ENCODE data around the gene AMBRA1. TPM values are rescaled to one million over a fixed set of nuclear protein-coding genes. Genes with fewer than 3 reads are reported as not detected.

Gene AMBRA1
- total and polyA plus RNA-seq, 2 donors (not counting 3 experiments of a cell fraction or from before 2014, with no cell fraction given) = 18.4 to 32.4 TPM

- Histone ChIP-seq H3K4me3 (replicated peaks in 1 of 3; ENCODE audit: insufficient read depth in 1 of 3, low read depth in 1 of 3, low read length in 3 of 3) (no peak overlapping the region), H3K9me3 (replicated peaks; ENCODE audit: control insufficient read depth, insufficient read depth, low read length) (no peaks in the 10 kb centered on the region), H4K20me1 (replicated peaks; ENCODE audit: control insufficient read depth, extremely low read depth, insufficient read depth, low read length) (no peaks in the 10 kb centered on the region), H3K36me3 (ENCODE audit: control insufficient read depth in 2 of 2, extremely low read depth in 1 of 2, insufficient read depth in 2 of 2, low read length in 2 of 2) (no peaks in the 10 kb centered on the region), H3K27ac (ENCODE audit: insufficient read depth, low read depth, low read length) (no peak overlapping the region), H3K4me1 (ENCODE audit: control insufficient read depth, extremely low read depth, insufficient read depth, low read length) (peaks cover 7% of the 10 kb centered on the region), H3K9me1 (replicated peaks; ENCODE audit: control insufficient read depth, extremely low read depth, insufficient read depth, low read length) (no peaks in the 10 kb centered on the region), H3K9ac (replicated peaks; ENCODE audit: extremely low read depth, insufficient read depth, low read length) (no peak overlapping the region), H2AFZ (ENCODE audit: low read depth, low read length) (no peak overlapping the region), H3K27me3 (ENCODE audit: control insufficient read depth in 2 of 2, insufficient read depth in 2 of 2, low read length in 2 of 2) (no peaks in the 10 kb centered on the region), H3K4me2 (ENCODE audit: insufficient read depth, low read length) (no peak overlapping the region), H3K79me2 (ENCODE audit: control insufficient read depth, insufficient read depth, low read length) (no peaks in the 10 kb centered on the region)
- dilution Hi-C loops (cut with MboI; ENCODE audit: extremely low pct_ligation_motif_present, low sequenced_read_pairs) (no loop called here), intact Hi-C loops (cut with micrococcal nuclease) (no loop called here)
- no TSS peak for BruUV-seq (replicated peaks)
- POLR2A ChIA-PET = no interaction called here
- TF ChIP-seq CTCF (IDR thresholded peaks at IDR 0.05; ENCODE audit: extremely low read depth in 1 of 2, insufficient read depth in 1 of 2, low read depth in 1 of 2, low read length in 2 of 2) (no peak), POLR2A (IDR thresholded peaks at IDR 0.05; ENCODE audit: low read depth, low read length) (no peak), GATA2 (IDR thresholded peaks at IDR 0.05; ENCODE audit: insufficient read depth, insufficient read length, low read depth, low read length) (no peak)
- CTCF ChIA-PET = interaction anchor here (0.6 to 2.0 kb wide), 7 partner anchors 10 to 121 kb away, joined by 3 to 7 read pairs (median 4); partner anchors contain the start of gene AMBRA1
- DNase-seq (ENCODE audit: low read depth, low spot score) (no peak), FAIRE-seq (no peak)
These were observed 17.9 kb upstream of the AMBRA1 start for GRCh38 chr11:46611526-46612304.

- H3K79me2 ChIP-seq (ENCODE audit: control insufficient read depth, insufficient read depth, low read length) = no peaks in the 10 kb centered on the region
- no peak for TF ChIP-seq FOS (IDR thresholded peaks at IDR 0.05; ENCODE audit: borderline replicate concordance, insufficient read depth, low read length)
- no peak for TF ChIP-seq POLR2A (IDR thresholded peaks at IDR 0.05; ENCODE audit: low read depth, low read length)
- no peak for TF ChIP-seq EZH2 (IDR thresholded peaks at IDR 0.05; ENCODE audit: borderline replicate concordance, low read depth, low read length, severe bottlenecking)
- TF ChIP-seq POLR2AphosphoS5 (IDR thresholded peaks at IDR 0.05; ENCODE audit: insufficient read depth, low read depth, low read length) = no peak
- TF ChIP-seq CTCF (IDR thresholded peaks at IDR 0.05; ENCODE audit: extremely low read depth in 1 of 2, insufficient read depth in 1 of 2, low read depth in 1 of 2, low read length in 2 of 2) = no peak
- TF ChIP-seq GATA2 (IDR thresholded peaks at IDR 0.05; ENCODE audit: insufficient read depth, insufficient read length, low read depth, low read length) = no peak
- TF ChIP-seq MYC (IDR thresholded peaks at IDR 0.05; ENCODE audit: low read depth, low read length) = no peak
- TF ChIP-seq JUN (IDR thresholded peaks at IDR 0.05; ENCODE audit: borderline replicate concordance, insufficient read depth, insufficient read length, low read depth) = no peak
- TF ChIP-seq MAX (IDR thresholded peaks at IDR 0.05; ENCODE audit: insufficient read depth, insufficient read length) = no peak
- H3K27me3 ChIP-seq (ENCODE audit: control insufficient read depth in 2 of 2, insufficient read depth in 2 of 2, low read length in 2 of 2) = no peaks in the 10 kb centered on the region
- ChIA-PET CTCF (interaction anchor here (0.7 to 2.3 kb wide), 2 partner anchors 8 to 54 kb away, joined by 3 to 8 read pairs; partner anchors contain the start of genes ATG13 and HARBI1), POLR2A (no interaction called here)
- no peaks in the 10 kb centered on the region for H4K20me1 ChIP-seq (replicated peaks; ENCODE audit: control insufficient read depth, extremely low read depth, insufficient read depth, low read length)
- no peaks in the 10 kb centered on the region for H3K9me3 ChIP-seq (replicated peaks; ENCODE audit: control insufficient read depth, insufficient read depth, low read length)
- no peak overlapping the region for H3K9ac ChIP-seq (replicated peaks; ENCODE audit: extremely low read depth, insufficient read depth, low read length)
- DNase-seq (ENCODE audit: low read depth, low spot score) (no peak), FAIRE-seq (no peak)
- H3K27ac ChIP-seq (ENCODE audit: insufficient read depth, low read depth, low read length) = no peak overlapping the region
- H3K36me3 ChIP-seq (ENCODE audit: control insufficient read depth in 2 of 2, extremely low read depth in 1 of 2, insufficient read depth in 2 of 2, low read length in 2 of 2) = no peaks in the 10 kb centered on the region
- H3K9me1 ChIP-seq (replicated peaks; ENCODE audit: control insufficient read depth, extremely low read depth, insufficient read depth, low read length) = no peaks in the 10 kb centered on the region
- H3K4me3 ChIP-seq (replicated peaks in 1 of 3; ENCODE audit: insufficient read depth in 1 of 3, low read depth in 1 of 3, low read length in 3 of 3) = no peak overlapping the region
- H3K4me1 ChIP-seq (ENCODE audit: control insufficient read depth, extremely low read depth, insufficient read depth, low read length) = no peaks in the 10 kb centered on the region
- H2AFZ ChIP-seq (ENCODE audit: low read depth, low read length) = no peak overlapping the region
- dilution Hi-C loops (cut with MboI; ENCODE audit: extremely low pct_ligation_motif_present, low sequenced_read_pairs) (no loop called here), intact Hi-C loops (cut with micrococcal nuclease) (no loop called here)
- no TSS peak for BruUV-seq (replicated peaks)
- H3K4me2 ChIP-seq (ENCODE audit: insufficient read depth, low read length) = no peak overlapping the region
These were observed 15.6 kb upstream of the AMBRA1 start for GRCh38 chr11:46609386-46609785.
